SU-DHL-6 (cell line): ENCODE measurements around the gene P4HB.

Source experiments
- H2AFZ ChIP-seq: fragments of 200-600 bp; sonication (generic); 2 replicates; pipeline ENCODE4 v1.6.1; 2014; ENCODE audit warnings: low read depth, mild to moderate bottlenecking, moderate library complexity, mixed read lengths, antibody characterized with exemption, low read length; ENCODE audit not compliant: severe bottlenecking
- H3F3A ChIP-seq: fragments of 200-600 bp; shearing (Covaris generic); 2 replicates; pipeline ENCODE4 v1.6.0; 2016; ENCODE audit warnings: antibody characterized with exemption, mild to moderate bottlenecking; ENCODE audit not compliant: insufficient read depth
- H3K27ac ChIP-seq: fragments of 200-600 bp; sonication (generic); 2 replicates; pipeline ENCODE4 v1.5.1; 2016; ENCODE audit warnings: low read depth, mild to moderate bottlenecking, low read length, moderate library complexity, mixed read lengths
- H3K27me3 ChIP-seq: fragments of 200-600 bp; sonication (generic), shearing (Covaris generic); 2 replicates; pipeline ENCODE4 v1.6.0; 2014; ENCODE audit warnings: mild to moderate bottlenecking, low read length
- H3K36me3 ChIP-seq: fragments of 200-600 bp; sonication (generic); 2 replicates; pipeline ENCODE4 v1.6.1; 2014; ENCODE audit warnings: mild to moderate bottlenecking, low read length, mixed read lengths
- H3K4me2 ChIP-seq: fragments of 300-600, 200-600 bp; shearing (Covaris generic), sonication (generic); 2 replicates; pipeline ENCODE4 v1.6.0; 2014; ENCODE audit warnings: low read length, low read depth, mild to moderate bottlenecking; ENCODE audit not compliant: poor library complexity, severe bottlenecking
- H3K4me3 ChIP-seq: fragments of 200-600 bp; sonication (generic); 2 replicates; pipeline ENCODE4 v1.5.1; 2014; ENCODE audit warnings: antibody characterized with exemption, low read length, mild to moderate bottlenecking, mixed read lengths; ENCODE audit not compliant: insufficient read depth, poor library complexity, severe bottlenecking
- H3K79me2 ChIP-seq: fragments of 200-600 bp; sonication (generic); 2 replicates; pipeline ENCODE4 v1.6.1; 2014; ENCODE audit warnings: mild to moderate bottlenecking, low read length, moderate library complexity; ENCODE audit not compliant: insufficient read depth
- H3K9ac ChIP-seq: fragments of 200-600 bp; sonication (generic); 2 replicates; pipeline ENCODE4 v1.7.0; 2014; ENCODE audit warnings: mild to moderate bottlenecking, low read length
- H3K9me2 ChIP-seq: fragments of 200-600 bp; sonication (generic); replicated peaks from 2 replicates; pipeline ENCODE4 v1.6.1; 2014; ENCODE audit warnings: low read length; ENCODE audit not compliant: insufficient read depth
- H3K9me3 ChIP-seq: fragments of 200-600 bp; sonication (generic); 2 replicates; pipeline ENCODE4 v1.6.1; 2014; ENCODE audit warnings: low read length, mixed read lengths; ENCODE audit not compliant: insufficient read depth
- H4K20me1 ChIP-seq: fragments of 200-600 bp; sonication (generic); 2 replicates; pipeline ENCODE4 v1.6.1; 2014; ENCODE audit warnings: low read depth, mild to moderate bottlenecking, antibody characterized with exemption, low read length, moderate library complexity, mixed read lengths
- EZH2phosphoT487 ChIP-seq: fragments of 200-600 bp; sonication (generic), shearing (Covaris generic); conservative IDR thresholded peaks from 2 replicates; pipeline ENCODE4 v1.6.1; 2018; ENCODE audit warnings: mild to moderate bottlenecking, antibody characterized with exemption, low read length, moderate library complexity, mixed read lengths
- TF ChIP-seq, protein P1 (sequence below): fragments of 200-600 bp; sonication (generic); IDR thresholded peaks from one replicate; pipeline ENCODE4 v1.5.1; 2017; ENCODE audit warnings: antibody characterized with exemption, mild to moderate bottlenecking, low read length, moderate library complexity; ENCODE audit not compliant: insufficient read depth, poor library complexity, severe bottlenecking

P4HB gene

DNA sequence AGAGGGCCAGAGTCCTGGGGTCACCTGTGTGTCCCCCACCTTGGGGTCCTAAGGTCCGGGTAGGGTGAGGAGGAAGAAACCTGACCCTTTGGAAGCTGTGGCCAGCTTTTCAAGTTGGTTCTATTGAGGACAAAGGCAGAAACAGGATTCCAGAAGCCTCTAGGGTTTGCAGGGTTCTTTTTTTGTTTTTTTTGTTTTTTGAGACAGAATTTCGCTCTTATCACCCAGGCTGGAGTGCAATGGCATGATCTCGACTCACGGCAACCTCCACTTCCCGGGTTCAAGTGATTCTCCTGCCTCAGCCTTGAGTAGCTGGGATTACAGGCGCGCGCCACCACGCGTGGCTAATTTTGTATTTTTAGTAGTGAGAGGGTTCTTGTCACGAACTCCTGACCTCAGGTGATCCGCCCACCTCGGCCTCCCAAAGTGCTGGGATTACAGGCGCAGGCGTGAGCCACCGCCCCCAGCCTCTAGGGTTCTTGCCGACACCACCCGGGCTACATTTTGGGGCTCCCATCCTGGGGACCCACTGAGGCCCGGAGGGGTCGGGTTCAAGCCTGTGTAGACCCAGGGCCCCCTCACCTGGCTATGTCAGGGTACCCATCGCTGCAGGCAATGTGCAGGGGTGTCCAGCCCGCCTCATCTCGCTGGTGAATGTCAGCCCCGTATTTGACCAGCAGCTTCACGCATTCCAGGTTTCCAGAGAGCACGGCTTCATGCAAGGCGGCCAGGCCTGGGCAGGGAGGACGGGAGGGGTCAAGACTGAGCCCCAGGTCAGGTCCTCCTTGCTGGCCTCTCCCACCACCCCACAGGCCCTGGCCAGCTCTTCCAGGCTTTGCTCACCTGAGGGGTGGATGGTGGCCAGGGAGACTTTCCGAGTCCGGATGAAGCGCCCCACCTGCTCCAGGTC, 26.2 kb downstream of the P4HB start:
- H3K27me3 ChIP-seq, result no peaks in the 10 kb centered on the region
- no peaks in the 10 kb centered on the region for H3K79me2 ChIP-seq
- H4K20me1 ChIP-seq, result no peaks in the 10 kb centered on the region
- no peak overlapping the region for H2AFZ ChIP-seq
- H3K36me3 ChIP-seq, result no peaks in the 10 kb centered on the region
- H3K4me3 ChIP-seq, result peak overlapping the region; percentile 82
- H3K9ac ChIP-seq, result peak overlapping the region; percentile 84
- peak overlapping the region; percentile 90 for H3K4me2 ChIP-seq
- H3K9me2 ChIP-seq, result no peaks in the 10 kb centered on the region
- no peaks in the 10 kb centered on the region for H3K9me3 ChIP-seq
- no peaks in the 10 kb centered on the region for H3F3A ChIP-seq
- no peak for TF ChIP-seq EZH2phosphoT487
- TF ChIP-seq, protein P1, sequence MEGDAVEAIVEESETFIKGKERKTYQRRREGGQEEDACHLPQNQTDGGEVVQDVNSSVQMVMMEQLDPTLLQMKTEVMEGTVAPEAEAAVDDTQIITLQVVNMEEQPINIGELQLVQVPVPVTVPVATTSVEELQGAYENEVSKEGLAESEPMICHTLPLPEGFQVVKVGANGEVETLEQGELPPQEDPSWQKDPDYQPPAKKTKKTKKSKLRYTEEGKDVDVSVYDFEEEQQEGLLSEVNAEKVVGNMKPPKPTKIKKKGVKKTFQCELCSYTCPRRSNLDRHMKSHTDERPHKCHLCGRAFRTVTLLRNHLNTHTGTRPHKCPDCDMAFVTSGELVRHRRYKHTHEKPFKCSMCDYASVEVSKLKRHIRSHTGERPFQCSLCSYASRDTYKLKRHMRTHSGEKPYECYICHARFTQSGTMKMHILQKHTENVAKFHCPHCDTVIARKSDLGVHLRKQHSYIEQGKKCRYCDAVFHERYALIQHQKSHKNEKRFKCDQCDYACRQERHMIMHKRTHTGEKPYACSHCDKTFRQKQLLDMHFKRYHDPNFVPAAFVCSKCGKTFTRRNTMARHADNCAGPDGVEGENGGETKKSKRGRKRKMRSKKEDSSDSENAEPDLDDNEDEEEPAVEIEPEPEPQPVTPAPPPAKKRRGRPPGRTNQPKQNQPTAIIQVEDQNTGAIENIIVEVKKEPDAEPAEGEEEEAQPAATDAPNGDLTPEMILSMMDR, result no peak
- H3K27ac ChIP-seq, result peak overlapping the region; percentile 57; the same call in 1 of the 2 replicates

DNA sequence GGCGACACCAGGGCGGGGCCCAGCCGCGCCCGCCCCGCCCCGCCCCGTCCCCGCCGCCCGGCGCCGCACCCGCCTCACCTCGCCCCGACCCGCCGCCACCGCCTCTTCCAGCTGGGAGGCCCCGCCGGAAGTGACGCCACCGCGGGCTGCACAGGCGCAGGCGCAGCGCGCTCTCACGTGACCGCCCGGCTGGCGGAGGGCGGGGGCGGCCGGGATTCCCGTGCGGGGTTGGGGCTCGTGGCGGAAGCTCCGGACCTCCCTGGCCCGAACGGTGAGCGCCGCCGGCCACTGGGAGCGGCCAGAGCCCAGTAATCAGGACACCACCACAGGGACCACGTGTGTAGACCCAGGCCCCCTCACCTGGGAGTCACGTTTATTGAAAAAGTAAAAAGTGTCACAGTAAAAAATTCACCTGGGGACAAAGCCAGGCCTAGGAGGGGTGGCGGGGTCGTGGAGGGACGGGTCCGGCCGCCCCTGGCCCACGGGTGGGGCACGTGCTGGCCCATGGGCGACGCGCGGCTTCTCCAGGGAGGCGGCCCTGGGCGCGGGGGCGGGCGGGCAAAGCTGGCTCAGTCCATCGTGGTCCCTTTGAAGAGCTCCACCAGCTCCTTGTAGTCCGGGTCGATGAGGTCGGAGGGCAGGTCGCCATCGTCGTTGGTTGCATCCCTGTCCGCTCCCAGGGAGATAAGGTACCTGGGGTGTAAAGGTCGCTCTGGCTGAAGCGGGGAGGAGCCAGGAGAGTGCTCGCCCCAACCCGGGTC, 27.0 kb downstream of the P4HB start, which contains the start of gene MCRIP1:
Gene MCRIP1, minus strand, starts transcription at position 132 of the 761 bp plus-strand sequence. CDS start 8,785 bp downstream, outside the sequence.
- Histone ChIP-seq H3K4me2 (peak within 1 kb of the TSS; percentile 90), H3K36me3 (no peaks in the 10 kb centered on the region), H3K27me3 (no peaks in the 10 kb centered on the region), H3F3A (no peaks in the 10 kb centered on the region), H3K27ac (peak within 1 kb of the TSS; percentile 65), H3K9me3 (no peaks in the 10 kb centered on the region), H3K4me3 (peak within 1 kb of the TSS; percentile 82), H3K79me2 (no peaks in the 10 kb centered on the region), H2AFZ (peak within 1 kb of the TSS; percentile 20), H4K20me1 (no peaks in the 10 kb centered on the region), H3K9me2 (no peaks in the 10 kb centered on the region), H3K9ac (peak within 1 kb of the TSS; percentile 84)
- TF ChIP-seq EZH2phosphoT487, result no peak
- TF ChIP-seq, protein P1, result no peak

DNA sequence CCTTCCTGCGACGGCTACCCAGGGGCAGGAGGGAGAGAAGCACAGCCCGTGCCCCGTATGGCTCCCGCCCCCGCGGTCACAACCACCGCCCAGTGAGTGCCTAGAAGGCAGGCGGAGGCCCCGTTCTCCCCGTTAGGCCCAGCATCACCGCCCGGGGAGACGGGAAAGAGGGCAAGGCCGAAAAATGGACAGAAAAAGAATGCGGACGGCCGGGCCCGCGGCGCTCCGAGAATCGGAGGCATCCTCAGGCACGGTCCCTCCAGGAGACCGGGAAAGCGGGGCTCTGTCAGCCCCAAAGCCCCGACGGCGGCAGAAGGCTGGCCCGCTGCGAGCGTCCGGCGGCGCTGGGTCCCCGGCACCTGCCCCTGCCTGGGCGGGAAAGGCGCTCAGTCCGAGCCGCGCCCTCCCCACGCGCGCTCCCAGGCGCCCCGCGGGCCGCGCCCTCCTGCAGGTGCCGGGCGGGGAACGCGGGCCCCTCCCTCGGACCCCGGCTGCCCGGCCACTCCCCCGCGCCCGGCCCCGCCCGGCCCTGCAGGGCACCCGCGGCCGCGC, 27.7 kb downstream of the P4HB start:
- peak overlapping the region; percentile 20 for H2AFZ ChIP-seq
- H3K9me3 ChIP-seq, result no peaks in the 10 kb centered on the region
- TF ChIP-seq, protein P1, result no peak
- TF ChIP-seq EZH2phosphoT487, result no peak
- peak overlapping the region; percentile 65 for H3K27ac ChIP-seq
- peak overlapping the region; percentile 78 for H3K9ac ChIP-seq
- H3K36me3 ChIP-seq, result no peaks in the 10 kb centered on the region
- no peaks in the 10 kb centered on the region for H3F3A ChIP-seq
- peak overlapping the region; percentile 68 for H3K4me2 ChIP-seq
- H3K27me3 ChIP-seq, result no peaks in the 10 kb centered on the region
- peak overlapping the region; percentile 82 for H3K4me3 ChIP-seq
- H3K79me2 ChIP-seq, result no peaks in the 10 kb centered on the region
- H4K20me1 ChIP-seq, result no peaks in the 10 kb centered on the region
- no peaks in the 10 kb centered on the region for H3K9me2 ChIP-seq
